Fibroblast of skin of abdomen (primary cell): ENCODE measurements around the gene ANK3.
"Not testable (repeated sequence)": the region's sequence is repeated elsewhere in the genome, so short reads cannot be mapped to it uniquely, and the experiment has no call there.

ENCODE experiments used
- DNase-seq: peaks from one replicate; pipeline ENCODE4 v3.0.0-alpha.2; 2013

ANK3 gene

DNA sequence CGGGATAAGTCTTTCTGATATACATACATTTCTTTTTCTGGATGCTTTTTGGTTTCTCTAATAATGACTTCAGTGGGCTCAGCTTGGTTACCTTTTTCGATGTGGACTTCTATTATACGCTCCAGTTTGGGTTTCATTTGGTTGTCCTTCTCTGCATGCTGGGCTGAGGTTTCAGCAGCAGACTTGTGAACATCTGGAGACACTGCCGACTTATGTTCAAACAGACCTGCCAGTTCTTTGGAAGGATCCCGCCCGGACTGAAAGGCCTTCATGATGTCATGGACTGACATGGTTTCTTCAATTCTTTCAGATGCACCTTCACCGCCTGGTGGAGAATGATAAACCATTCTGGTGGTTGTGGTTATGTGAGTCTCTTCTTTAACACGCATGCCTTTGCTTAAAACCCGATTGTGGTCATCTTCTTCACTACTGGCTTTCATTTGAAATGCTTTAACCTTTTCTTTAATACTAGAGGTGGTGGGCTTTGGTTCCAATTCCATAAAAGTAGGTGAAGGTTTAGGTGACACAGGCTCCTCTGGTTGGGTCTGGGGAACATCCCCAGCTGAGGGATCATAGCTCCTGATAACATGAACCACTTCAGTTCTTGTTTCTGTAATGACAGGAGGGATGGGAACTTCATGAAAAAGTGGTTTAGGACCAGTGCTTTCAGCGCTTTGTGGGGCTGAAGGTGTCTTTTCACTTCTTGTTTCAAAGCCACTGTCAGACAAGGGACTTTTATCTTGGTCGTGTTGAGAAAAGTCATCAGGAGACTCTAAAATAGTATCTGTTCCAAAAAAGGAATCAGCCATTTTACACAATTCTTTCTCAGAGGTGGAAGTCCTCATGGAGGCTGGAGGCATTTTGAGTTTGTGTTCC lies 315.7 kb downstream of the ANK3 start:
- DNase-seq, result no peak

DNA sequence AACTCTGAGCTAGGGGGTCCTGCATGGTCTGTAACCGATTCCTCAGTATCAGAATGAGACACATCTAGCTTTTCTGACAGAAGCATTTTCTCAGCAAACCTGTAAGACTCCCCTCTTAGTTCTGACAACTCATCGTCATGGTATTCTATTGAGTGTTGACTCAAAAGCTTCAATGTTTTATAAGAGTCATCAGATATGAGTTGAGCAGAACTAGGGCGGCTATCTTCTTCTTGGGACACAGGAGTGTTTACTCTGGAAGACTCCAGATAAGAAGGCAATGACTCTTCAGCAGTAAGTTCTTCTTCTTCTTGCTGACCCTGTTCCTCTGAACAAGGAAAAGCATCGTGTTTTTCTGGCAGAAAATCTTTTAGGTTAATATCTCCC lies 316.3 kb downstream of the ANK3 start:
- DNase-seq, result no peak

DNA sequence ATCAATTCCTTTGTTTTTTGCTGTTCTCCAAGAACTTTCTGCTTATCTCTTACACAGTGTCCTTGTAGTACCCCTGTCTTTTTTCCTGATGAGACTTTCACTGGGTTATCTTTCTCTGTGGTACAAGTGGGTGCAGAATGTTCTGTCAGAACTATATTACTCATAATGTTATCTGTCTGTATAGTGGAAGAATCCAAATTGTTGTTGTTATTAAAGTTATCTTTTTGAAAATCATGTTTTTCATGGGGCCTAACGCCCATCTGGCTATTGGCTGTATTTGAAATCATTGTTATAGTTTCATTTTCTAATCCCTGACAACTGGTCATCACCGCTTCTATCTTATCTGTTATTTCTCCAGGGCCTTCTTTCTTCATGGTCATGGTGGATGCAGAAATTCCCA lies 320.4 kb downstream of the ANK3 start:
- no peak for DNase-seq

DNA sequence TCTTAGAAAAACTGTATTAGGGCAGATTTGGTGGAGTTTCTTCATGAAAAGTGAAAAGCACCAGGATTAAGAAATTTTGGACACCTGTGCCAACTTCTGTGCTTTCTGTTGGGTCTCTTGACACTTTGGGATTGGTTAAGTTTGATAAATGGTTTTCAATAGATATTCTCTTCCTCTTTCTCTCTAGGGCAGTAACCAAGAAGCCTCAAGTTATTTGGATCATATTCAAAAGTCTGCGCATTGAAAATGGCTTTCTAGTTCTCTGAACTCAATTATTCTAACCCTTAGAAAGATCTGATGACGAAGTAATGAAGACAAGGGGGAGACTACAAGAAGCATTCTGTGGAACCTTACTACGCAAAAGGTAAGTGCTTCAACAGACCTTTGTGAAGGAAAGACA lies 339.3 kb downstream of the ANK3 start:
- DNase-seq, result no peak

DNA sequence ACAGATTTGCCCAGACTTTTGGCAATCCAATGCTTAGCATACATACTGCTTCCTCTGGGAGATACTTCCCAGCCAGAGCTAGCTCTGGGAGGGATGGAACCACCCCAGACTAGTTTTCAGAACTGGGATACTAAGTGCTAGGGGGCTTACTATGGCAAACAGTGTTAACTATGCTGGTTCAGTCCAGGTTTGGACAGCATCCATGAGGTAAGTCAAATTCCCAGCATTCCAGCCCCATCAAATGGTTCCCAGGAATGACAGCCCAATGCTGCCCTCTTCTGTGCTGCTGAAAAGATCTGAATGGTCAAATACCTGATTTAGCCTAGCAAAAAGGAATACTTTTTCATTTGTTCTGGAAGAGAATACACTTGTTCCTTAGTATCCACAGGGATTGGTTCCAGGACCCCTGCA lies 341.6 kb downstream of the ANK3 start:
- peak; percentile 90 for DNase-seq

DNA sequence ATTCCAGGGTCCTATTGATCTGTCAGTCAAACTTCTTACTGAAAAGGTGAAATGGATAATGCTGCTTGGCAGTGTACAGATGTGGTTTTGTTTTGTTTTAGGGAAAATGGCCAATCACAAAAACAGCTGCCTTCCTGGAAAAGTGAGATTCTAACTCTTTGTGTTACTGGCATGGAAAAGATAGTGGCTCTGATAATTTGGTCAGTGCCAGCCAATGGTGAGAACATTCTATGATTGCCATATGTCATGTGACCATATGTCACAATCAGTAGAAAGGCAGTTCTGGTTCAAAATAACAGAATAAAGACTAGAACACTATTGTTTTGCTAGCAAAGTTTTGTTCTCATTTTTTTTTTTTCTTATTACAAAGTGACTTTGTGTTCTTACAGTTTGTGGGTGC lies 344.1 kb downstream of the ANK3 start:
- DNase-seq, result no peak

DNA sequence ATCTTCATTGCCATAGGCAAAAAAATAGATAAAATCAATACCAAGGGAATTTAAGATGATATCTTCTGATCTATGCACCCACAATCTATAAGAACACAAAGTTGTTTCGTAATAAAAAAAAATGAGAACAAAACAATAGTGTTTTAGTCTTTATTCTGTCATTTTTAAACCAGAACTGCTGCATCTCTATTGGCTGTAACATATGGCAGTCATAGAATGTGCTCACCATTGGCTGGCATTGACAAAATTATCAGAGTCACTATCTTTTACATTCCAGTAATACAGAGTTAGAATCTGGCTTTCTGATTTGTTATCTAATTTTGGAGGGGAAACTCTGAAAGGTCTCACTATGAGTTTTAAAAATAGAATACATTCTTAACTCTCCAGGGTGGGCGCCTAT lies 344.7 kb downstream of the ANK3 start:
- no peak for DNase-seq

DNA sequence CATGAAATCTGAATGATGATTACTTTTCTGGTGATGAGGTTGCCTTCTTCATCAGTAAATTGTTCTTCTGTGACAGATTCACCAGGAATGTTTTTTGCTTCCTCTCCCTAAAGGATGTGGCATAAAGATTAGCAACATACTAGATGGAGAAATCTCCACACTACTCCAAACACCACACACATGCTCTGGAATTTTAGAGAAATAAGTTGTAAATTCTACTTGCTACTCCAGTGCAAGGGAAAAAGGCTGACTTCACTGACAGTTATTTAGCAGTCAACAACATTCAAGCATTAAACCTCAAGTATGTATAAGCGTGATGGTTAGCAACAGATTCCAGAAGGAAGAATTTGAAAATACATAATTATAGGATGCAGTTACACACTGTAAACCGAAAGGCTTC lies 345.4 kb downstream of the ANK3 start:
- peak; percentile 94 for DNase-seq

DNA sequence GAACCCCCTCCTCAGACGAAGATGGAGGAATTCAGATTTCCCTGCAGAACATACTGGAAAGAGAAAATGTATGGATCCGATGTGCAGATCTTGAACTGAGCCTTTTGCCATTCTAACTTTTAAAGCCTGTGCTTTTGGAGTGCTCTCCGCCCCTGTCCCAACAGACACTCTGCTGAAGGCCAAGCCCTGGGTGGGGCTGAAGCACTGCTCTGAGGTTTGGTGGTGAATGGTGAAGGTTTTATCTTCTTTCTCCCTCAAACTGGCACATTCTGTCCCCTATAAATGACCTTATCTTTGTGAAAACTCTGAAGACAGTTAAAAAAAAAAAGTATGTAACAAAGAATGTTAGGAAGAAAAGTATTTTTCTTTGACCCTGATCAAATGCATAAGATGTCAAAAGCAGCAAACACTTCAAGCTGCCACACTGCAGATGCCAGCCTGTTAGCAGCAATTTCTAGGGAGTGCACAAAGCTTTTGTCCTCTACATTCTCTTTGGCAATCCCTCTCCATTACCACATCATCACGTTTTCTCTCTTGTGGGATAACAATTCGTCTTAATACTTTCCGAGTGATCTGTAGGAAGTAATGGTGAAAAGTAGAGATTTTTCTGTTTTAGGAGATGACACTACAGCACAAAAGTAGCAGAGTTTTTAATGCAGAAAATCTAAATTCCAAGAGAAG lies 346.0 kb downstream of the ANK3 start:
- no peak for DNase-seq

DNA sequence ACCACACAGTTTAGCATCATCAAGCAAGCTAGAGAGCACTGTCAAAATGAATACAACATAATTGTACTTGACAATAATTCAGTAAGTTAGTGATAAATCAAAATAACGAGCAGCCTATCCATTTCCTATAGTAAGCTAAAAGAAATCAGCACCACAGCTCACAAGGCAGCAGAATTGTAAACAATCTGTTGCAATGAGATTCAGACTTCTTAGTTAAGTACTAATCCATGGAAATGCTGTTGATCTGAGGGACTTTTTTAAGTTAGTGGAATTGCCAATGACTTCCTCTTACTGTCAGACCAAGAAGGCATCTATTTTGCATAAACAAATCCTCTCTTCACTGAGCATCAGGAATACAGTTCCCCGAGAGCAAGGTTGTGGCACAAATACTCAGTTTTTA lies 346.8 kb downstream of the ANK3 start:
- DNase-seq, result no peak

DNA sequence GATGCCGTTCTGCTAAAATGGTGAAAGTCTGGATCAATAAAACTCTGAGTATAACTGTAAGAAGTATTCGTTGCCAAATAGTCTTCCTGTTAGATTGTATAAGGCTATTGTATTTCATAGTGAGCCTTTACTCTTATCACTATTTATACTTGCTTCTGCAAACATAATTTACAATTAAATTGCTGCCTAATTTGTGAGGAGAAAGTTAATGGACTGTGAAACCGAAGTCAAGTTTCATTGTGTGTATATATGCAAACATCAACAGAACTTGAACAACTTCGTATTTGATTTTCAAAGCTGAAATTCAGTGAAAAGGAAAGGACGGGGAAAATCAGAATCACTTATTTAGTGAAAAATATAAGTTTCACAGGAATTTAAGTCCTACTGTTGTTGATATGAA lies 347.4 kb downstream of the ANK3 start:
- no peak for DNase-seq

DNA sequence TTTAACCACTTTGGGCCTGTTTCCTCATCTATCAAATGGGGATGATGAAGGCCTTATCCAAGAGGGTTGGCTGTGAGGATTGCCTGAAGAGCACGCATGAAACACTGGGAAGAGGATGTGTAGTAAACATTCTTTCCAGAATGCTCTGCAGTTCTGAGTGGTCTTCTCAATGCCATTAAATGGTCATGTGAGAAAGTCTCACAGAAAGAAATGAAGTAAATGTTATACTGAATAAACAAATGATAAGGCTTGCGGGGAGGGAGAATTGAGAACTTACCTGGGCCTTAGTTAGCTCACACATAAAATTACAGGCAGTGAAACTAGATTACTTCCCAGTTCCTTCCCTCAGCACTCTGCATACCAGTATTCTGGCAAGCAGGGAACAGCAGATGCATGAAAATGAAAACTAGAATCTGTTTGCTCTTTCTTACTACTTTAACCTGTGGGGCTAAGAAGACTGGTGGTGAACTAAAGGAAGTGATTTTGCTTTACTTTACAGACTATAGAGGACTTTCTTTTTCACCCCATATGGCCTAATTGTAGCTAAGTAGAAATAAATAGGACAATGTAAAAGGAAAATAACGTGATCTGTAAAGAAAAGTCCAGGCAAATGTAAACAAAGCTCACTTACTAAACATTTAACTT lies 348.1 kb downstream of the ANK3 start:
- no peak for DNase-seq

DNA sequence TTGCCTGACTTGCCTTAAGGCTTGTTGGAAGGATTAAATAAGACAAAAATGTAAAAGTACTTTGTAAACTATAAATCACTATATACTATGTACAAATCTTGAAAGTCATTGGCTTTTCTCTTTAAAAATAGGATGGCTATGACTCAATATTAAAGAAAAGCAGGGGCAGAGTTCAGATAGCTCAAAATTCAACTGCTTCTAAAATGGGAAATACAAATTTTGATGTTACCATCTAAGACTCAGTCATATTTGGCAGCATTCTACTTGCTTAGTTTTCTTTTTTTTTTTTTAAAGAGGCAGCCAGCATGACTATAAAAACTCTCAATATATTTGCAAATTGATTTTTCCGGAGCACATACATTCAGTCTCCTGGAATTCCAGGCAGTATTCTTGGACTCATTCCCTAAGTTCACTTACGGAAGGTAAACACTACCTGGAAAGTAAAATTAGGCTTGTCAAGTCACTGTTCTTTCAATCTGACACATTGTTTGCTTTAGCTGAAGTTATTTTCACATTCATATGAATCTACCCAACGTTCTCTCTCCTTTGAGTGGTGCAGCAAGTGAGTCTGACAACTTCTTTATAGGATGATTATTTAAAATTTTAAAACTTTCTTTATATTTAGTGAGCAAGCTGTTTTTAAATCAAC lies 349.5 kb downstream of the ANK3 start:
- DNase-seq, result no peak

DNA sequence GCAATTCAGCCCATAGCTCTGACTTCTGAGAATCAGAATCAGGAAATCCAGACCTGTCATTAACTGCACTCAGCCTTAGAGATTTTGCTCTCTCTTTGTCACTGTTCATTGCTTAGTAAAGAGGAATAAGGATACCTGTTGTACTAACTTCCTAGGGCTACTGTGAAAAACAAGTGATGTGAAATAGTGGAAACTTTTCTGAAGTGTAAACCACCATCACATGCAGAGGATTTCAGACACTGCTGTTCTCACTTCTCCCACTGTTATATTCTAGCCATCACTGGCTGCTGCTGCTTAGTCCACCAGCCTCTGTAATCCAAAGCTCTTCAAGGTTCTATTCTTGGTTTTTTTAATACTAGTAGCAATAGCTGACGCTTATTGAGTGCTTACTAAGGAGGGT lies 353.7 kb downstream of the ANK3 start:
- no peak for DNase-seq

DNA sequence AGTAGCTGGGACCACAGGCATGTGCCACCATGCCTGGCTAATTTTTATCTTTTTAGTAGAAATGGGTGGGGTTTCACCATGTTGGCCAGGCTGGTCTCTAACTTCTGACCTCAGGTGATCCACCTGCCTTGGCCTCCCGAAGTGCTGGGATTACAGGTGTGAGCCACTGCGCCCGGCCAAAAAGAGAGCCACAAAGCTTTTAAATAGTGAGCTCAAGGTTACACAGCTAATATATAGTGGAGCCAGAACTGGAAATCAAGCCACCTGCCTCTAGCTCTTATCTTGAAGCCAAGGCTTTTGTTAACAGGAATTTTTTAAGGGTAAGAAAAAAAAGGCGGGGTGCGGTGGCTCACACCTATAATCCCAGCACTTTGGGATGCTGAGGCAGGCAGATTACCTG lies 354.3 kb downstream of the ANK3 start:
- not testable (repeated sequence) for DNase-seq

DNA sequence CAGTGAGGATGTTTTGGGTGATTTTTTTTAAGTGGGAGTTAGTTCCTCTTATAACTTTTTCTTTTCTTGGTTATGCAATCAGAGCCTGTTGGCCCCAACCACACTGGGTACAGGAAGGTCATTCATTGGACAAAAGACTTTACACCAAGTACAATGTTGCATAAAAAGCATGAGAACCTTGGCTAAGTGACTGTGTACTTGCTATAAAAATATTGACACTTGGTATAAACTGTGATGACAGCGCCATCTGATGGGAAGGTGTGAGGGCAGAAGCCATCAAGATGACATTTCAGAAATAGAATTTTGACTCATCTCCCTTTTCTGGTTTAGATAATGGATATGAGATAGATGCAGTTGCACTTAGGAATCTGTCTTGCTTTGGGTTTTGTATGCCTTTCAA lies 357.0 kb downstream of the ANK3 start:
- peak; percentile 43 for DNase-seq

DNA sequence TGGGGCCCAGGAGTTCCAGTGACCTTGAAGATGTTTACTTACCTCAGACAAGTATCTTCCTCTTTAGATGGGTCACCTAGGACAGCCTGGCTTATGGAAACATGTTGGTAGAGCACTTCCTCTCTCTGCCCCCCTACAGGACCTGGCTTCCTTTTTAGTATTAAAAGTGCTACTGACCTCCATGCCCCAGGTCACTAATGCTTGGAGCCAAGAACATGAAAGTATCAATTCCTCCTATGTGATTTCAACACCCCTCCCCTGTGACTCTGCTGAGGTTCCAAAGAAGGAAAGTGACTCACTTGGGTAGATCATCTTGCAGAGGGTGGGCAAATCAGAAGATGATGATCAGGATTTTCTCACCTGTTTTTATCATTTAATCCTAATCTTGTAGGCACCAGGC lies 358.0 kb downstream of the ANK3 start:
- no peak for DNase-seq

DNA sequence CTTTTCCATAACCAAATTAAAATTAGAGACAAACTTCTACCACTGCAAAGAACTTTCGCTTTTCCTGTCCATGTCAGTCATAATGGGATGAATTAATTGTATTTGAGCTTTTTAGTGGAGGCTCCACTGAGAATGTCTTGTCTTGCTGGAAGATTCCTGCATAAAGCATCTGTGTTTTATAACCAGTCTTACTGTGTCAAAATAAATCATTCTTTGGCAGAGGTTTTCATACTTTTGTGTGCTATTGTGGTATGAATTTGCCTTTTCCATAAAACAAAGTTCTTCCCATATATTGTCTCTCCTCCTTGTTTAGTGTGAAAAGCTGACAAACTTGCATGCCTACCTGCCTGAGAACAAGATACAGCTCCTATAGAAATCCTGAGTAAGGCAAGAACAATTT lies 358.5 kb downstream of the ANK3 start:
- DNase-seq, result peak; percentile 24

DNA sequence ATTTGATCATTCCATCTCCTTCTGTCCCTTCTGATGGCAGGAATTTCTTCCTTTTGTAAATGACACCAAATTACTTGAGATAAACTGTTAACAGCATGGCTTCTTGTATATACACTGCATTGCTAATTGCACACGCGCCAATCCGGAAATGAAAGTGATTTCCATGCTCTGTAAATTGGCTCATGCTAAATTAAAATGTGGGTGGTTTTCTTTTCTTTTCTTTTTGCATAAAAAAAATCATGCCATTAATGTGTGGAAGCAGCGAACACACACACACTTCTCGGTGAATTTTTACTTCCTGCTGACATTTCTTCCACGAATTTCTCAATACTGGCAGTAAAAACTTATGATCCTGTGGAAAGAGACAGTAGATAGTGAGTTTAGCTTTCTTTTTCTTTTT lies 360.2 kb downstream of the ANK3 start:
- no peak for DNase-seq

DNA sequence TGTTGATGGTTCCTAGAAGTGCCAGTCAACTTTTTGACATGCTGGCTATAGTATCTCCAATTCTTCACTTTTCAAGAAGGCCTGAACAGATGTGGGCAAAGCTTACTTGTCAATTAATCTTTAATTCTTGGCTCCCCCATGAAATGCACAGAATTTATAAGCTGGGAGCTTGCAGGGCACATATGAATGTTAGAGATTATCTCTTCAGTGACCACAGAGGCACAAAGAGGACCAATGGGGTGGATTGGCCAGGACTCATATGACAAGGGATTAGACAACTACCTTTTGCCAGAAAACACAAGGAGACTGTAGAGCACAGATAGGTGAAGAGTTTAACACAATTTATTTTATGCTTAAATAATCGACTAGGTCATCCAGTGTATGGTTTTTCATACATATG lies 361.6 kb downstream of the ANK3 start:
- no peak for DNase-seq

DNA sequence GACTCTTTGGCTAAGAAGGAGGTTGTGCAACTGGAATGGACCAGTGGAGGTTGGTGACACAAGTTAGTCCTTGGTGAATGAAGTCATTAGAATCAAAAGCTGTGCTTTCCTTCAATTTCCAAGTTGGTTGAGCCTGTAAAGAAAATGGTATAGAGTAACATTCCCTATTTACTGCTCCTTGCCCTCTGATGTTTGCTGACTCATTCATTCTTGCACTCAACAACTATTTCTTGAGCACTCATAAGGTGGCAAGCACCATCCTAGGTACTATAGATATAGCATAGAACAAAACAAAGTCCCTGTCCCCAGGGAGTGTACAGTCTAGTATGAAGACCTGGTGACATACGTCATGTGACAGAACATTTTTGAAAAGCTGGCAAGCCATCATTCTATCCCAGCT lies 364.4 kb downstream of the ANK3 start:
- DNase-seq, result no peak

DNA sequence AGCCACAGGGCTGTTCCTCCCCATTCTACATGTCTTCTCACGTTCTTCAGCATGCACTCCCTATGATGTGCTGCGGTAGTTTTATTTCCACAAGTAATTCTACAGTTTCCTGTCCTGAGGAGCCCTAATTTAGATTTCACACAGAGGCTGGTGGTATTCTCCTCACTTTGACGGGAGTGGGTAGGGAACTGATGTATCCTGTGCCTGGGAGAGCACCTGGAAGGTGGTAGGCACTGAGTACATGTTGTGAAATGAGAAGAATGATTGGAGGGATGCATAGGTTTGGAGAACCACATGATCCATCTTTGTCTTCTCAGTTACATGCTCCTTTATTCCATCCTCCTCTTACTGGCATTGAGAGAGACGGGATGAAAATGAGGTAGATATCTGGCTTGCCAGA lies 365.2 kb downstream of the ANK3 start:
- no peak for DNase-seq

DNA sequence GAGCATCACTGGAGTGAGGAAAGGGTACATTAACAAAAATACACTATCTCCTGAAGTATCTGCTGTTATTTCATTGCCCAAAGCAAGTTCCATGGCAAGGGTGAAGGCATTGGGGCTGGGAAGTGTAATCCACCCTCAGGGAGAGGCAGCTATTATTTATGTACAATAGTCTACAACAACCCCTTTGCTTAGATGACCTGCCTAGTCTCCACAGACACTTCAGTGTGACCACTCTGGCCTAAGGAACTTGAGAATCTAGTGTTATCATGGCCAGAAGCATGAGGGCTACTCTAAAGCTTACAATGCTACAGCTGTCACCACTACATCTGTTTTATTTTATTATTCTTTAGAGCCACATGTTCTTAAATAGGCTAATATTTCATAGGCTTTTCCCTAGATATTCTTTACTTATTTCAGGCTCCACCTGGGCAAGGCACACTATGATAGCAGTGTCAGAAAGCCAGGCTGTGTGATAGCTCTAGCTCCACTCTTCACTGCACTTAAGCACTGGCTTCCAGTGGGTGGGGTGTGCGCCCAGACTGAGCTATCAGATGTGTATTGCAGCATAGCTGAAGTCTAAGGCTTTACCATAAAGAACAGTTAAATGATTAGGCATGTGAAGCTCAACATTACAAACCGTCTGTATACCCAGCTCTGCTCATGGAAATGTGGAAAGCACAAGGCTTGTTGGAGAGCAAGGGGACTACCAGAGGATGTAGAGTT lies 366.4 kb downstream of the ANK3 start:
- DNase-seq, result no peak
